GM23338 (cell line): ENCODE results near the gene EYA2. TPM values are rescaled to one million over a fixed set of nuclear protein-coding genes. Genes with fewer than 3 reads are reported as not detected.

ENCODE experiments used
- ATAC-seq: fragments of 200-7000 bp; cut with Tn5 transposase; 3 replicates; pipeline ENCODE4 v1.9.1; 2020
- DNase-seq: peaks from one replicate; pipeline ENCODE4 v3.0.0-alpha.2; 2015; ENCODE audit warnings: low spot score
- H2AFZ ChIP-seq: fragments of 200-600 bp; sonication (generic); 2 replicates; pipeline ENCODE4 v1.8.0; 2016; ENCODE audit warnings: antibody characterized with exemption, mild to moderate bottlenecking, moderate library complexity
- H3F3A ChIP-seq: fragments of 200-600 bp; sonication (generic); replicated peaks from 2 replicates; pipeline ENCODE4 v1.8.0; 2017; ENCODE audit warnings: antibody characterized with exemption, mixed run types, low read depth
- H3K27ac ChIP-seq: fragments of 200-600 bp; sonication (generic); 2 replicates; pipeline ENCODE4 v1.6.1; 2016; ENCODE audit warnings: low read depth
- H3K27me3 ChIP-seq: fragments of 200-600 bp; sonication (generic); 2 replicates; pipeline ENCODE4 v1.8.0; 2016; ENCODE audit warnings: mild to moderate bottlenecking, mixed run types, moderate library complexity; ENCODE audit not compliant: insufficient read depth
- H3K36me3 ChIP-seq: fragments of 200-600 bp; sonication (generic); 2 replicates; pipeline ENCODE4 v1.8.0; 2016; ENCODE audit warnings: mild to moderate bottlenecking; ENCODE audit not compliant: insufficient read depth
- H3K4me1 ChIP-seq: fragments of 200-600 bp; sonication (generic); 2 replicates; pipeline ENCODE4 v1.8.0; 2016; ENCODE audit warnings: mild to moderate bottlenecking, moderate library complexity; ENCODE audit not compliant: insufficient read depth
- H3K4me2 ChIP-seq: fragments of 200-600 bp; sonication (generic); 2 replicates; pipeline ENCODE4 v1.7.1; 2017; ENCODE audit warnings: mixed run types
- H3K4me3 ChIP-seq: fragments of 200-600 bp; sonication (generic); 2 replicates; pipeline ENCODE4 v1.6.1; 2016; ENCODE audit warnings: mixed run types
- H3K79me2 ChIP-seq: fragments of 200-600 bp; sonication (generic); replicated peaks from 2 replicates; pipeline ENCODE4 v1.8.0; 2017; ENCODE audit warnings: mild to moderate bottlenecking; ENCODE audit not compliant: insufficient read depth
- H3K9me2 ChIP-seq: fragments of 200-600 bp; sonication (generic); 2 replicates; pipeline ENCODE4 v1.8.0; 2017; ENCODE audit not compliant: insufficient read depth
- H4K20me1 ChIP-seq: fragments of 200-600 bp; sonication (generic); replicated peaks from 2 replicates; pipeline ENCODE4 v1.8.0; 2017; ENCODE audit warnings: mild to moderate bottlenecking; ENCODE audit not compliant: insufficient read depth
- H3K27ac Mint-ChIP-seq: 2 replicates; pipeline ENCODE4 v1.8.0; 2020; ENCODE audit warnings: inconsistent platforms, mild to moderate bottlenecking, moderate library complexity, mixed read lengths
- H3K27me3 Mint-ChIP-seq: 3 replicates; pipeline ENCODE4 v1.8.0; 2022; ENCODE audit warnings: low read depth, mild to moderate bottlenecking, moderate library complexity, mixed read lengths, inconsistent platforms; ENCODE audit not compliant: insufficient read depth, poor library complexity
- H3K36me3 Mint-ChIP-seq: 3 replicates; pipeline ENCODE4 v1.8.0; 2021; ENCODE audit warnings: low read depth, mild to moderate bottlenecking, inconsistent platforms, moderate library complexity, mixed read lengths
- H3K4me1 Mint-ChIP-seq: 3 replicates; pipeline ENCODE4 v1.8.0; 2020; ENCODE audit warnings: mild to moderate bottlenecking, inconsistent platforms, mixed read lengths
- H3K4me3 Mint-ChIP-seq: 3 replicates; pipeline ENCODE4 v1.8.0; 2021; ENCODE audit warnings: moderate library complexity, mild to moderate bottlenecking, inconsistent platforms, mixed read lengths
- H3K9me3 Mint-ChIP-seq: 3 replicates; pipeline ENCODE4 v1.8.0; 2020; ENCODE audit warnings: moderate library complexity, mild to moderate bottlenecking, inconsistent platforms, mixed read lengths
- CREB1 ChIP-seq: fragments of 250-450 bp; sonication (Bioruptor Pico); IDR thresholded peaks from 2 replicates; pipeline ENCODE4 v1.5.0; 2020; ENCODE audit warnings: low read depth, mild to moderate bottlenecking, moderate library complexity
- ETS1 ChIP-seq: IDR thresholded peaks from 2 replicates; pipeline ENCODE4 v1.6.1; 2016; ENCODE audit warnings: antibody characterized with exemption
- EZH2 ChIP-seq: fragments of 200-600 bp; sonication (generic); IDR thresholded peaks from one replicate; pipeline ENCODE4 v1.8.0; 2017; ENCODE audit warnings: antibody characterized with exemption, mild to moderate bottlenecking, low read depth; ENCODE audit not compliant: unreplicated experiment
- EZH2phosphoT487 ChIP-seq: fragments of 200-600 bp; sonication (generic); IDR thresholded peaks from one replicate; pipeline ENCODE4 v1.8.1; 2018; ENCODE audit warnings: antibody characterized with exemption; ENCODE audit not compliant: unreplicated experiment
- JUNB ChIP-seq: IDR thresholded peaks from one replicate; pipeline ENCODE4 v1.6.1; 2016; ENCODE audit warnings: antibody characterized with exemption; ENCODE audit not compliant: unreplicated experiment
- NANOG ChIP-seq: IDR thresholded peaks from 2 replicates; pipeline ENCODE4 v1.6.1; 2016; ENCODE audit warnings: antibody characterized with exemption, borderline replicate concordance
- POLR2AphosphoS5 ChIP-seq: IDR thresholded peaks from 2 replicates; pipeline ENCODE4 v1.6.1; 2016; ENCODE audit warnings: antibody characterized with exemption, low read depth
- REST ChIP-seq: IDR thresholded peaks from one replicate; pipeline ENCODE4 v1.6.1; 2018; ENCODE audit warnings: antibody characterized with exemption; ENCODE audit not compliant: unreplicated experiment
- STAT1 ChIP-seq: IDR thresholded peaks from one replicate; pipeline ENCODE4 v1.6.1; 2016; ENCODE audit warnings: antibody characterized with exemption; ENCODE audit not compliant: unreplicated experiment
- ZNF114 ChIP-seq: fragments of 250-450 bp; sonication (Bioruptor Pico); IDR thresholded peaks from 2 replicates; pipeline ENCODE4 v1.5.0; 2020; ENCODE audit warnings: mild to moderate bottlenecking, moderate library complexity
- ZNF331 ChIP-seq: fragments of 250-450 bp; sonication (Bioruptor Pico); IDR thresholded peaks from 2 replicates; pipeline ENCODE4 v1.5.0; 2020; ENCODE audit warnings: low read depth, mild to moderate bottlenecking, moderate library complexity
- ZNF462 ChIP-seq: fragments of 250-450 bp; sonication (Bioruptor Pico); IDR thresholded peaks from 2 replicates; pipeline ENCODE4 v1.5.0; 2020; ENCODE audit warnings: mild to moderate bottlenecking, moderate library complexity
- polyA plus RNA-seq: library from polyadenylated mRNA; unstranded; fragments of >200 nt; fragmentation: Nextera tagmentation; extraction: Ambion mirVana; gene quantifications from 2 replicates; pipeline ENCODE4 v1.2.1, GENCODE V29; 2016
- total RNA-seq: library from RNA; depleted of rRNA; stranded (reverse); fragments of >200 nt; shearing (Covaris generic); gene quantifications from 2 replicates; pipeline ENCODE4 v1.2.3, GENCODE V29; 2014

Gene EYA2
- total and polyA plus RNA-seq, 2 experiments from 2014 or later: 0.50 to 0.56 TPM

- no peaks in the 10 kb centered on the region for H3K4me1 ChIP-seq
- no peaks in the 10 kb centered on the region for H3K27me3 ChIP-seq
- no peaks in the 10 kb centered on the region for H3K79me2 ChIP-seq
- DNase-seq (no peak), ATAC-seq (no peak)
- H3K9me3 Mint-ChIP-seq: no peaks in the 10 kb centered on the region
- TF ChIP-seq EZH2: no peak
- H3K4me1 Mint-ChIP-seq: peaks cover 5% of the 10 kb centered on the region
- no peak overlapping the region for H3K4me3 ChIP-seq
- H3F3A ChIP-seq: no peaks in the 10 kb centered on the region
- no peak overlapping the region for H3K27ac ChIP-seq
- no peak overlapping the region for H3K4me2 ChIP-seq
- H3K4me3 Mint-ChIP-seq: no peak overlapping the region
- H2AFZ ChIP-seq: no peak overlapping the region
- H3K36me3 ChIP-seq: no peaks in the 10 kb centered on the region
- no peak overlapping the region for H3K27ac Mint-ChIP-seq
- H3K9me2 ChIP-seq: no peaks in the 10 kb centered on the region; the same call in 1 of the 2 replicates
- H4K20me1 ChIP-seq: no peaks in the 10 kb centered on the region
- H3K36me3 Mint-ChIP-seq: no peaks in the 10 kb centered on the region
- H3K27me3 Mint-ChIP-seq: peaks cover 6% of the 10 kb centered on the region
Observed at GRCh38 chr20:47124181-47124717, 229.6 kb downstream of the EYA2 start.

- peaks cover 6% of the 10 kb centered on the region for H3K27me3 Mint-ChIP-seq
- Histone ChIP-seq H2AFZ (no peak overlapping the region), H4K20me1 (no peaks in the 10 kb centered on the region), H3K4me3 (no peak overlapping the region), H3K4me2 (no peak overlapping the region), H3F3A (no peaks in the 10 kb centered on the region), H3K79me2 (no peaks in the 10 kb centered on the region), H3K27me3 (no peaks in the 10 kb centered on the region), H3K9me2 (no peaks in the 10 kb centered on the region; the same call in 1 of the 2 replicates), H3K4me1 (no peaks in the 10 kb centered on the region), H3K36me3 (no peaks in the 10 kb centered on the region), H3K27ac (no peak overlapping the region)
- H3K4me1 Mint-ChIP-seq: peaks cover 5% of the 10 kb centered on the region
- DNase-seq (no peak), ATAC-seq (no peak; the same call in 2 of the 3 replicates)
- no peaks in the 10 kb centered on the region for H3K9me3 Mint-ChIP-seq
- H3K4me3 Mint-ChIP-seq: no peak overlapping the region
- H3K27ac Mint-ChIP-seq: no peak overlapping the region
- H3K36me3 Mint-ChIP-seq: no peaks in the 10 kb centered on the region
- TF ChIP-seq STAT1 (no peak), JUNB (no peak), POLR2AphosphoS5 (no peak), ETS1 (no peak), EZH2 (no peak), ZNF331 (CRISPR knock-in tag) (no peak), NANOG (no peak), ZNF114 (no peak), REST (no peak), ZNF462 (no peak), EZH2phosphoT487 (no peak), CREB1 (no peak)
Observed at GRCh38 chr20:47125508-47125757, 230.8 kb downstream of the EYA2 start.
